GM23338 (cell line): ENCODE measurements around the gene CDK11A. TPM values are rescaled to one million over a fixed set of nuclear protein-coding genes. Genes with fewer than 3 reads are reported as not detected.
"Not testable (repeated sequence)": the region's sequence is repeated elsewhere in the genome, so short reads cannot be mapped to it uniquely, and the experiment has no call there.

ENCODE experiments used
- ATAC-seq: fragments of 200-7000 bp; cut with Tn5 transposase; 3 replicates; pipeline ENCODE4 v1.9.1; 2020
- DNase-seq: peaks from one replicate; pipeline ENCODE4 v3.0.0-alpha.2; 2015; ENCODE audit warnings: low spot score
- H2AFZ ChIP-seq: fragments of 200-600 bp; sonication (generic); 2 replicates; pipeline ENCODE4 v1.8.0; 2016; ENCODE audit warnings: antibody characterized with exemption, mild to moderate bottlenecking, moderate library complexity
- H3F3A ChIP-seq: fragments of 200-600 bp; sonication (generic); replicated peaks from 2 replicates; pipeline ENCODE4 v1.8.0; 2017; ENCODE audit warnings: antibody characterized with exemption, mixed run types, low read depth
- H3K27ac ChIP-seq: fragments of 200-600 bp; sonication (generic); 2 replicates; pipeline ENCODE4 v1.6.1; 2016; ENCODE audit warnings: low read depth
- H3K27me3 ChIP-seq: fragments of 200-600 bp; sonication (generic); 2 replicates; pipeline ENCODE4 v1.8.0; 2016; ENCODE audit warnings: mild to moderate bottlenecking, mixed run types, moderate library complexity; ENCODE audit not compliant: insufficient read depth
- H3K36me3 ChIP-seq: fragments of 200-600 bp; sonication (generic); 2 replicates; pipeline ENCODE4 v1.8.0; 2016; ENCODE audit warnings: mild to moderate bottlenecking; ENCODE audit not compliant: insufficient read depth
- H3K4me1 ChIP-seq: fragments of 200-600 bp; sonication (generic); 2 replicates; pipeline ENCODE4 v1.8.0; 2016; ENCODE audit warnings: mild to moderate bottlenecking, moderate library complexity; ENCODE audit not compliant: insufficient read depth
- H3K4me2 ChIP-seq: fragments of 200-600 bp; sonication (generic); 2 replicates; pipeline ENCODE4 v1.7.1; 2017; ENCODE audit warnings: mixed run types
- H3K4me3 ChIP-seq: fragments of 200-600 bp; sonication (generic); 2 replicates; pipeline ENCODE4 v1.6.1; 2016; ENCODE audit warnings: mixed run types
- H3K79me2 ChIP-seq: fragments of 200-600 bp; sonication (generic); replicated peaks from 2 replicates; pipeline ENCODE4 v1.8.0; 2017; ENCODE audit warnings: mild to moderate bottlenecking; ENCODE audit not compliant: insufficient read depth
- H3K9me2 ChIP-seq: fragments of 200-600 bp; sonication (generic); 2 replicates; pipeline ENCODE4 v1.8.0; 2017; ENCODE audit not compliant: insufficient read depth
- H4K20me1 ChIP-seq: fragments of 200-600 bp; sonication (generic); replicated peaks from 2 replicates; pipeline ENCODE4 v1.8.0; 2017; ENCODE audit warnings: mild to moderate bottlenecking; ENCODE audit not compliant: insufficient read depth
- H3K27ac Mint-ChIP-seq: 2 replicates; pipeline ENCODE4 v1.8.0; 2020; ENCODE audit warnings: inconsistent platforms, mild to moderate bottlenecking, moderate library complexity, mixed read lengths
- H3K27me3 Mint-ChIP-seq: 3 replicates; pipeline ENCODE4 v1.8.0; 2022; ENCODE audit warnings: low read depth, mild to moderate bottlenecking, moderate library complexity, mixed read lengths, inconsistent platforms; ENCODE audit not compliant: insufficient read depth, poor library complexity
- H3K36me3 Mint-ChIP-seq: 3 replicates; pipeline ENCODE4 v1.8.0; 2021; ENCODE audit warnings: low read depth, mild to moderate bottlenecking, inconsistent platforms, moderate library complexity, mixed read lengths
- H3K4me1 Mint-ChIP-seq: 3 replicates; pipeline ENCODE4 v1.8.0; 2020; ENCODE audit warnings: mild to moderate bottlenecking, inconsistent platforms, mixed read lengths
- H3K4me3 Mint-ChIP-seq: 3 replicates; pipeline ENCODE4 v1.8.0; 2021; ENCODE audit warnings: moderate library complexity, mild to moderate bottlenecking, inconsistent platforms, mixed read lengths
- H3K9me3 Mint-ChIP-seq: 3 replicates; pipeline ENCODE4 v1.8.0; 2020; ENCODE audit warnings: moderate library complexity, mild to moderate bottlenecking, inconsistent platforms, mixed read lengths
- CREB1 ChIP-seq: fragments of 250-450 bp; sonication (Bioruptor Pico); IDR thresholded peaks from 2 replicates; pipeline ENCODE4 v1.5.0; 2020; ENCODE audit warnings: low read depth, mild to moderate bottlenecking, moderate library complexity
- CTCF ChIP-seq, 2 experiments: fragments of 200-600 bp in 1 of 2; sonication (generic) in 1 of 2; conservative IDR thresholded peaks; 2 replicates each; pipeline versions ENCODE4 v1.5.1 to v1.6.1; 2016 to 2017; ENCODE audit warnings: antibody characterized with exemption in 2 of 2, low read depth in 2 of 2, mild to moderate bottlenecking in 2 of 2, moderate library complexity in 1 of 2
- ETS1 ChIP-seq: IDR thresholded peaks from 2 replicates; pipeline ENCODE4 v1.6.1; 2016; ENCODE audit warnings: antibody characterized with exemption
- POLR2AphosphoS5 ChIP-seq: IDR thresholded peaks from 2 replicates; pipeline ENCODE4 v1.6.1; 2016; ENCODE audit warnings: antibody characterized with exemption, low read depth
- polyA plus RNA-seq: library from polyadenylated mRNA; unstranded; fragments of >200 nt; fragmentation: Nextera tagmentation; extraction: Ambion mirVana; gene quantifications from 2 replicates; pipeline ENCODE4 v1.2.1, GENCODE V29; 2016
- total RNA-seq: library from RNA; depleted of rRNA; stranded (reverse); fragments of >200 nt; shearing (Covaris generic); gene quantifications from 2 replicates; pipeline ENCODE4 v1.2.3, GENCODE V29; 2014; rRNA removed

CDK11A gene
- total and polyA plus RNA-seq, 2 experiments from 2014 or later: 22.8 to 72.6 TPM

- peak within 1 kb of the TSS; percentile 72 for H3K4me2 ChIP-seq
- peak within 1 kb of the TSS; percentile 99 for H3K27ac ChIP-seq
- TF ChIP-seq CTCF (conservative IDR thresholded peaks at IDR 0.05; ENCODE audit: low read depth in 2 of 2) (peak in 1 of 2 experiments; percentile 34; a peak in 2 of 4 replicates), CREB1 (CRISPR knock-in tag) (peak; percentile 98), POLR2AphosphoS5 (peak; percentile 45), ETS1 (peak; percentile 46; the same call in 1 of the 2 replicates)
- not testable (repeated sequence) for H4K20me1 ChIP-seq, H3K4me1 Mint-ChIP-seq, H3K4me1 ChIP-seq, H3K9me2 ChIP-seq, H2AFZ ChIP-seq, H3K27me3 ChIP-seq, H3K9me3 Mint-ChIP-seq, H3F3A ChIP-seq, H3K27me3 Mint-ChIP-seq
- H3K4me3 Mint-ChIP-seq: peak within 1 kb of the TSS; percentile 91
- ATAC-seq (peak; percentile 92), DNase-seq (peak; percentile 95)
- H3K4me3 ChIP-seq: peak within 1 kb of the TSS; percentile 63
- H3K27ac Mint-ChIP-seq: peak within 1 kb of the TSS; percentile 100
- H3K36me3 Mint-ChIP-seq: peaks cover 19% of the 10 kb centered on the region
- peaks cover 24% of the 10 kb centered on the region; the same call in 1 of the 2 replicates for H3K36me3 ChIP-seq
- peaks cover 17% of the 10 kb centered on the region for H3K79me2 ChIP-seq
Observed at GRCh38 chr1:1658583-1659549, 65.3 kb downstream of the CDK11A start, which contains the start of gene CDK11B. TSS of gene CDK11B (minus strand) at chr1:1659004. CDS start at chr1:1657485, 1,519 bp downstream.

Other genes with a start within 250 kb of the CDK11A start
- gene ATAD3A, start 212.2 kb downstream of the CDK11A start, total RNA-seq: 71.4 and 80.3 TPM in 2 replicates
- 36.5 and 39.3 TPM in 2 replicates for gene ATAD3A, start 212.2 kb downstream of the CDK11A start, polyA plus RNA-seq
- 0.74 and 5.1 TPM in 2 replicates for gene TMEM240, start 183.7 kb downstream of the CDK11A start, total RNA-seq
- 1.8 and 1.9 TPM in 2 replicates for gene TMEM240, start 183.7 kb downstream of the CDK11A start, polyA plus RNA-seq
- gene SSU72, start 149.5 kb downstream of the CDK11A start, total RNA-seq: 148 and 163 TPM in 2 replicates
- gene SSU72, start 149.5 kb downstream of the CDK11A start, polyA plus RNA-seq: 244 and 248 TPM in 2 replicates
- gene FNDC10, start 124.2 kb downstream of the CDK11A start, total RNA-seq: 11.1 and 15.1 TPM in 2 replicates
- gene FNDC10, start 124.2 kb downstream of the CDK11A start, polyA plus RNA-seq: 7.7 and 8.6 TPM in 2 replicates
- 57.3 and 82.6 TPM in 2 replicates for gene MIB2, start 108.9 kb downstream of the CDK11A start, total RNA-seq
- gene MIB2, start 108.9 kb downstream of the CDK11A start, polyA plus RNA-seq: 104 and 120 TPM in 2 replicates
- 12.5 and 15.8 TPM in 2 replicates for gene MMP23B, start 92.2 kb downstream of the CDK11A start, total RNA-seq
- 15.0 and 16.2 TPM in 2 replicates for gene MMP23B, start 92.2 kb downstream of the CDK11A start, polyA plus RNA-seq
- gene CDK11B, start 65.4 kb downstream of the CDK11A start, total RNA-seq: 19.8 and 22.4 TPM in 2 replicates
- gene CDK11B, start 65.4 kb downstream of the CDK11A start, polyA plus RNA-seq: 76.7 and 82.1 TPM in 2 replicates
- gene SLC35E2B, start 31.6 kb downstream of the CDK11A start, total RNA-seq: 53.4 and 63.0 TPM in 2 replicates
- 16.8 and 17.6 TPM in 2 replicates for gene SLC35E2B, start 31.6 kb downstream of the CDK11A start, polyA plus RNA-seq
- gene NADK, start 54.1 kb upstream of the CDK11A start, total RNA-seq: 62.8 and 73.2 TPM in 2 replicates
- gene NADK, start 54.1 kb upstream of the CDK11A start, polyA plus RNA-seq: 45.3 and 47.2 TPM in 2 replicates
- gene GNB1, start 166.7 kb upstream of the CDK11A start, total RNA-seq: 138 and 147 TPM in 2 replicates
- 65.4 and 78.6 TPM in 2 replicates for gene GNB1, start 166.7 kb upstream of the CDK11A start, polyA plus RNA-seq
- 0.82 and 0.87 TPM in 2 replicates for gene CALML6, start 190.9 kb upstream of the CDK11A start, total RNA-seq
- 0.42 TPM in 1 of 2 replicates, not detected in the other for gene CALML6, start 190.9 kb upstream of the CDK11A start, polyA plus RNA-seq
- 13.4 and 19.5 TPM in 2 replicates for gene TMEM52, start 194.9 kb upstream of the CDK11A start, total RNA-seq
- 22.0 and 25.0 TPM in 2 replicates for gene TMEM52, start 194.9 kb upstream of the CDK11A start, polyA plus RNA-seq